HCT116 (cell line): ENCODE data around the gene TAPBPL. TPM values are rescaled to one million over a fixed set of nuclear protein-coding genes. Genes with fewer than 3 reads are reported as not detected.

ENCODE experiments used
- ATAC-seq: fragments of 200-7000 bp; cut with Tn5 transposase; 2 replicates; pipeline ENCODE4 v1.9.1; 2020; ENCODE audit warnings: mild to moderate bottlenecking, moderate library complexity
- BruUV-seq: library from RNA; stranded (reverse); fragments of 400-500 nt; replicated peaks from 2 replicates; lab custom pipeline; 2021; lab: Mats Ljungman, UMichigan
- CTCF ChIA-PET: fragments of 300-600 bp; sonication (Branson Sonifier 250); formaldehyde crosslinking; loops from one replicate; lab custom pipeline; 2021; ENCODE audit warnings: antibody characterized with exemption; lab: Charles Lee
- POLR2A ChIA-PET: fragments of 300-600, 350-600 bp; sonication (Branson Sonifier 250); formaldehyde crosslinking; loops from one replicate; lab custom pipeline; 2021; ENCODE audit warnings: antibody characterized with exemption; lab: Charles Lee
- RAD21 ChIA-PET, 2 experiments: fragments of 300-600 bp; sonication (Branson Sonifier 250); formaldehyde crosslinking; loops; one replicate each; lab custom pipeline; 2023; ENCODE audit warnings: low total read pairs in 2 of 2; ENCODE audit not compliant: uncharacterized antibody in 2 of 2, unreplicated experiment in 2 of 2, low non-redundant PET in 1 of 2; lab: Charles Lee
- DNase-seq: peaks from one replicate; pipeline ENCODE4 v3.0.0-alpha.2; 2010; ENCODE audit warnings: low read depth, low spot score
- H2AFZ ChIP-seq: fragments of 200-600 bp; shearing (Covaris generic), sonication (generic); 2 replicates; pipeline ENCODE4 v1.6.1; 2017; ENCODE audit warnings: low read depth, mixed run types, mixed read lengths, antibody characterized with exemption, low read length; ENCODE audit not compliant: poor library complexity, severe bottlenecking
- H3K27ac ChIP-seq: 2 replicates; pipeline ENCODE4 v1.5.1; 2012; ENCODE audit warnings: low read depth, low read length
- H3K27me3 ChIP-seq: fragments of 200-600 bp; sonication (generic); 2 replicates; pipeline ENCODE4 v1.6.1; 2016; ENCODE audit warnings: mixed run types, low read length, mixed read lengths; ENCODE audit not compliant: insufficient read depth
- H3K36me3 ChIP-seq, 2 experiments: fragments of 200-500 bp in 1 of 2; fragments of 200-600 bp in 1 of 2; sonication (Bioruptor generic) in 1 of 2; sonication (generic) in 1 of 2; 2 replicates each; pipeline versions ENCODE4 v1.5.1 to v1.6.1; 2014 to 2016; ENCODE audit warnings: low read length in 2 of 2, inconsistent platforms in 1 of 2, mixed read lengths in 1 of 2, mixed run types in 1 of 2; ENCODE audit not compliant: insufficient read depth in 2 of 2, control insufficient read depth in 1 of 2
- H3K4me1 ChIP-seq, 2 experiments: fragments of 200-600 bp in 1 of 2; sonication (generic) in 1 of 2; 2 replicates each; pipeline versions ENCODE4 v1.5.1 to v1.6.1; 2012 to 2017; ENCODE audit warnings: low read length in 2 of 2, inconsistent platforms in 1 of 2, mild to moderate bottlenecking in 1 of 2, mixed read lengths in 1 of 2, mixed run types in 1 of 2, moderate library complexity in 1 of 2; ENCODE audit not compliant: insufficient read depth in 2 of 2, control insufficient read depth in 1 of 2
- H3K4me2 ChIP-seq: fragments of 200-600 bp; sonication (generic); 2 replicates; pipeline ENCODE4 v1.6.1; 2017; ENCODE audit warnings: mixed run types, low read length, mixed read lengths
- H3K4me3 ChIP-seq, 2 experiments: fragments of 200-600 bp in 1 of 2; sonication (generic) in 1 of 2; replicated peaks in 1 of 2; 2 replicates each; pipeline ENCODE4 v1.5.1; 2011 to 2016; ENCODE audit warnings: low read length in 2 of 2, control low read depth in 1 of 2, low read depth in 1 of 2, mild to moderate bottlenecking in 1 of 2, mixed read lengths in 1 of 2, mixed run types in 1 of 2
- H3K79me2 ChIP-seq: fragments of 200-600 bp; sonication (generic); 2 replicates; pipeline ENCODE4 v1.6.1; 2017; ENCODE audit warnings: mild to moderate bottlenecking, mixed run types, low read length, moderate library complexity, mixed read lengths; ENCODE audit not compliant: insufficient read depth
- H3K9ac ChIP-seq: fragments of 200-600 bp; sonication (generic); 2 replicates; pipeline ENCODE4 v1.6.1; 2016; ENCODE audit warnings: low read length, mixed read lengths
- H3K9me2 ChIP-seq: fragments of 200-600 bp; sonication (generic), shearing (Covaris generic); 2 replicates; pipeline ENCODE4 v1.6.1; 2017; ENCODE audit warnings: mixed run types, mild to moderate bottlenecking, moderate library complexity; ENCODE audit not compliant: insufficient read depth
- H3K9me3 ChIP-seq, 2 experiments: fragments of 200-500 bp in 1 of 2; fragments of 200-600 bp in 1 of 2; sonication (Bioruptor generic) in 1 of 2; sonication (generic) in 1 of 2; 2 replicates each; pipeline ENCODE4 v1.6.1; 2014 to 2017; ENCODE audit warnings: low read length in 2 of 2, mixed read lengths in 2 of 2, inconsistent platforms in 1 of 2, low read depth in 1 of 2, mild to moderate bottlenecking in 1 of 2, mixed run types in 1 of 2, moderate library complexity in 1 of 2; ENCODE audit not compliant: control insufficient read depth in 1 of 2, insufficient read depth in 1 of 2
- H4K20me1 ChIP-seq: fragments of 200-600 bp; sonication (generic), shearing (Covaris generic); 2 replicates; pipeline ENCODE4 v1.6.1; 2017; ENCODE audit warnings: mixed run types, mild to moderate bottlenecking, moderate library complexity; ENCODE audit not compliant: insufficient read depth
- EGR1 ChIP-seq: IDR thresholded peaks from 2 replicates; pipeline ENCODE4 v1.6.1; 2012; ENCODE audit warnings: low read depth
- ELF1 ChIP-seq: IDR thresholded peaks from 2 replicates; pipeline ENCODE4 v1.6.1; 2012; ENCODE audit warnings: low read depth, borderline replicate concordance
- POLR2A ChIP-seq: IDR thresholded peaks from 2 replicates; pipeline ENCODE4 v1.7.0; 2011; ENCODE audit warnings: borderline replicate concordance; ENCODE audit not compliant: insufficient read depth, insufficient read length; ENCODE audit errors: extremely low read depth
- POLR2AphosphoS5 ChIP-seq: IDR thresholded peaks from 2 replicates; pipeline ENCODE4 v1.6.1; 2011; ENCODE audit warnings: mild to moderate bottlenecking, low read depth, low read length, moderate library complexity
- SIN3A ChIP-seq: IDR thresholded peaks from 2 replicates; pipeline ENCODE4 v1.6.1; 2012; ENCODE audit warnings: low read depth
- SP1 ChIP-seq: IDR thresholded peaks from 2 replicates; pipeline ENCODE4 v1.6.1; 2012; ENCODE audit warnings: low read depth
- SRF ChIP-seq: IDR thresholded peaks from 2 replicates; pipeline ENCODE4 v1.6.1; 2012; ENCODE audit warnings: low read depth
- TCF7L2 ChIP-seq: IDR thresholded peaks from 2 replicates; pipeline ENCODE4 v1.7.0; 2011; ENCODE audit warnings: borderline replicate concordance, inconsistent platforms; ENCODE audit not compliant: insufficient read depth, insufficient read length; ENCODE audit errors: extremely low read depth
- YY1 ChIP-seq: IDR thresholded peaks from 2 replicates; pipeline ENCODE4 v1.6.1; 2011; ENCODE audit warnings: low read length, low read depth, moderate library complexity, mild to moderate bottlenecking; ENCODE audit not compliant: insufficient replicate concordance; ENCODE audit errors: extremely low read depth
- ZFX ChIP-seq: fragments of 450-650 bp; IDR thresholded peaks from 2 replicates; pipeline ENCODE4 v1.6.1; 2017
- intact Hi-C: fragments of 100-400 bp; cut with micrococcal nuclease; formaldehyde crosslinking; loops from 2 replicates; pipeline ENCODE4 v1.10.0; 2022
- total RNA-seq: library from RNA; stranded (reverse); gene quantifications from one replicate; pipeline ENCODE4 v1.2.1, GENCODE V29; 2021; ENCODE audit not compliant: unreplicated experiment
- TF ChIP-seq, protein P1 (sequence below): IDR thresholded peaks from 2 replicates; pipeline ENCODE4 v1.6.1; 2011; ENCODE audit warnings: mild to moderate bottlenecking, low read length, moderate library complexity; ENCODE audit not compliant: insufficient replicate concordance; ENCODE audit errors: extremely low read depth

The TAPBPL gene
- total RNA-seq, 1 experiment from 2014 or later = 0.54 TPM

DNA sequence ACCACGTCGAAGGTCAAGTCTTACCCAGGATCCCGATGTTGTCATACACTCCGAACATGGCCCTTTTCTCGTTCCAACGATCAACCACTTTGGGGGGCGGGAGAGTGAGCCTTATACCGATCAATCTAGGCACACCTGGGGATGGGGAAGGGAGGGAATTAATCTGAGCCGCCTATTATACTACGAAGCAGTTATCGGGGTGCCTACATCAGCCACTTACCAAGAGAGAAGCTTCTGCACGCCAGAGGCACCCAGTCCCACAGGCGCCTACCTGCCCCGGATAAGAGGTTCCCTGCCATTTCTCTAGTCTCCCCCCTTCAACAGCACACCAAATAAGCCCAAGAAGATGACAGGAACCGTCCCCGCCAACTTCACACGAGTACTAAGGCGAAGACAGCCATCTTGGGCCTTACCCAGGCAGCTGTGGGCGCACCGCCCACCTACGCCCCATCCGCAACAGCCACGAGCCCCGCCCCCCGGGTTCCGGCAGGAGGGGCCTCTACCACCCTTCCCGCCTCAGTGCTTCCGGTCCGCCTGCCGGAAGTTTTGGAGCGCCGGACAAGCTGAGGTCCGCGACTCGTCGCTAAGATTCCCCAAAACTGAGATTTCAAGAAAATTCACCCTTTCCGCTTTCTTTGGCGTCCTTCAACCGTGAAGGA, 41.1 kb downstream of the TAPBPL start, which contains the start of gene MRPL51:
TSS of gene MRPL51 (minus strand) at position 425 of the 659 bp plus-strand sequence. CDS start at position 299, 126 bp downstream.
- ChIA-PET CTCF (no interaction called here), RAD21 (interaction anchor here in 1 of 2 experiments (0.8 kb wide), 1 partner anchor 22 kb away, joined by 3 read pairs; the partner anchor contains the start of gene VAMP1), POLR2A (interaction anchor here (1.0 to 1.2 kb wide), 5 partner anchors 11 to 451 kb away, joined by 3 to 12 read pairs (median 5); partner anchors contain the start of genes C12orf57, GAPDH, RNU7-1 and VAMP1)
- Histone ChIP-seq H3K27me3 (no peaks in the 10 kb centered on the region), H3K4me3 (peak within 1 kb of the TSS; percentile 86 to 90), H3K27ac (peak within 1 kb of the TSS; percentile 97), H3K79me2 (peaks cover 54% of the 10 kb centered on the region), H3K4me1 (peaks cover 12 to 19% of the 10 kb centered on the region in 2 experiments), H3K9me2 (no peaks in the 10 kb centered on the region), H4K20me1 (no peaks in the 10 kb centered on the region), H3K4me2 (peak within 1 kb of the TSS; percentile 98), H3K36me3 (peaks cover 16 to 32% of the 10 kb centered on the region in 2 experiments), H3K9me3 (no peaks in the 10 kb centered on the region), H2AFZ (peak within 1 kb of the TSS; percentile 86), H3K9ac (peak within 1 kb of the TSS; percentile 98)
- BruUV-seq = TSS peak; percentile 92
- ATAC-seq (peak; percentile 81), DNase-seq (peak; percentile 87)
- intact Hi-C loops = loop anchor here (2.0 kb wide), 1 partner anchor 70 kb away; no protein-coding TSS in a partner anchor
- TF ChIP-seq, protein P1, sequence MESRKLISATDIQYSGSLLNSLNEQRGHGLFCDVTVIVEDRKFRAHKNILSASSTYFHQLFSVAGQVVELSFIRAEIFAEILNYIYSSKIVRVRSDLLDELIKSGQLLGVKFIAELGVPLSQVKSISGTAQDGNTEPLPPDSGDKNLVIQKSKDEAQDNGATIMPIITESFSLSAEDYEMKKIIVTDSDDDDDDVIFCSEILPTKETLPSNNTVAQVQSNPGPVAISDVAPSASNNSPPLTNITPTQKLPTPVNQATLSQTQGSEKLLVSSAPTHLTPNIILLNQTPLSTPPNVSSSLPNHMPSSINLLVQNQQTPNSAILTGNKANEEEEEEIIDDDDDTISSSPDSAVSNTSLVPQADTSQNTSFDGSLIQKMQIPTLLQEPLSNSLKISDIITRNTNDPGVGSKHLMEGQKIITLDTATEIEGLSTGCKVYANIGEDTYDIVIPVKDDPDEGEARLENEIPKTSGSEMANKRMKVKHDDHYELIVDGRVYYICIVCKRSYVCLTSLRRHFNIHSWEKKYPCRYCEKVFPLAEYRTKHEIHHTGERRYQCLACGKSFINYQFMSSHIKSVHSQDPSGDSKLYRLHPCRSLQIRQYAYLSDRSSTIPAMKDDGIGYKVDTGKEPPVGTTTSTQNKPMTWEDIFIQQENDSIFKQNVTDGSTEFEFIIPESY = peak; percentile 46
- TF ChIP-seq SIN3A (peak; percentile 71), SP1 (peak; percentile 63), POLR2AphosphoS5 (peak; percentile 89), POLR2A (peak; percentile 92), TCF7L2 (no peak), SRF (no peak), ELF1 (peak; percentile 59), YY1 (peak; percentile 96), ZFX (peak; percentile 43; the same call in 1 of the 2 replicates), EGR1 (peak; percentile 84)
